Measurements from ENCODE around the gene PDE7B.

Gene PDE7B

DNA sequence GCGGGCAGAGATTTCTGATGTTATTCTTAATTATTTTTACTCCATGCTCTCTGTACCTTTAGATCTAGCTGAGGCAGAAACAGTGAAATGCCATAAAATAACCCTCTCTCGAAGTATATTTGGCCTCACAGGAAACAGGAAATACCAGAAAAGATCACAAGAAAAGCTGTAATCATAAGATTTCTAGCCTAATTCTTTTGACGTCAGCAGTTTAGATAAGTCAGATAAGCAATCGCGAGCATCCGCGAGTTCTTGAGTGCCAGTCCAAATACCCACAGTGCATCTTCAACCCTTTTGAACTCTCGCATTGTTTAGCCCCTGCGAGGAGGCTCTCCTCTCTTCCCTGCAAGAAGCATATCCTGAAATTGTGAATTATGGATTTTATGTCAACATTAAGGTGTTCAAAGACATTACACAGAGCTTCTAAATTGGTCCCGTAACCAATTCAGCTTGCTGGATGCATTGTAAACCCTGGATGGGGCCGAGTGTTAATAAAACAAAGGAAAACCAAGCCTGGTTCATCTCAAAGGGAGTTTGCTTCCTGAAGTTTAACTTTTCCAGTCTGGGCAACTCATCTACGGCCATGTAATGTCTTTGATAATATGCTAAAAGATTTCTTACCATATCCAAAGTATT, 199.8 kb downstream of the PDE7B start:
- H3K27ac ChIP-seq: no peak overlapping the region
- TF ChIP-seq, protein P1, sequence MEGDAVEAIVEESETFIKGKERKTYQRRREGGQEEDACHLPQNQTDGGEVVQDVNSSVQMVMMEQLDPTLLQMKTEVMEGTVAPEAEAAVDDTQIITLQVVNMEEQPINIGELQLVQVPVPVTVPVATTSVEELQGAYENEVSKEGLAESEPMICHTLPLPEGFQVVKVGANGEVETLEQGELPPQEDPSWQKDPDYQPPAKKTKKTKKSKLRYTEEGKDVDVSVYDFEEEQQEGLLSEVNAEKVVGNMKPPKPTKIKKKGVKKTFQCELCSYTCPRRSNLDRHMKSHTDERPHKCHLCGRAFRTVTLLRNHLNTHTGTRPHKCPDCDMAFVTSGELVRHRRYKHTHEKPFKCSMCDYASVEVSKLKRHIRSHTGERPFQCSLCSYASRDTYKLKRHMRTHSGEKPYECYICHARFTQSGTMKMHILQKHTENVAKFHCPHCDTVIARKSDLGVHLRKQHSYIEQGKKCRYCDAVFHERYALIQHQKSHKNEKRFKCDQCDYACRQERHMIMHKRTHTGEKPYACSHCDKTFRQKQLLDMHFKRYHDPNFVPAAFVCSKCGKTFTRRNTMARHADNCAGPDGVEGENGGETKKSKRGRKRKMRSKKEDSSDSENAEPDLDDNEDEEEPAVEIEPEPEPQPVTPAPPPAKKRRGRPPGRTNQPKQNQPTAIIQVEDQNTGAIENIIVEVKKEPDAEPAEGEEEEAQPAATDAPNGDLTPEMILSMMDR (conservative IDR thresholded peaks at IDR 0.05): no peak

DNA sequence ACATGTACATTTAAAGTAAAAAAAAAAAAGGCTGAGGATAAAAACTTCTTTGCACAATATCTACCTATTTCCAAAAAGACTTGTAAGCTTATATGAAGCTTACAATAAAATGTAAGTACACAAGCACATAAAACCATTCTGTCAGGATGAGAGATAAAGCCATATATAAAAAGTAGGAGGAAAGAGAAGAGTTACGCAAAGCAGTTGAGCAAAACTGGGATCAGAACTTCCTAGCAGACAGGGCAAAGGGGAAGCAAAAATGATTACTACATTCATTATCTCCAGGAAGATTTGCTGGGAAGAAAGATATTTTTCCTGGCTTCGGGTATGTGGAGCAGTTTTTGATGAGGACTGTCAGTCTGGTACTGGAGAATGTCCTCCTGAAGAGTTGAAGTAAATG, 200.5 kb downstream of the PDE7B start:
- TF ChIP-seq, protein P1 (conservative IDR thresholded peaks at IDR 0.05): no peak
- H3K27ac ChIP-seq: no peak overlapping the region

DNA sequence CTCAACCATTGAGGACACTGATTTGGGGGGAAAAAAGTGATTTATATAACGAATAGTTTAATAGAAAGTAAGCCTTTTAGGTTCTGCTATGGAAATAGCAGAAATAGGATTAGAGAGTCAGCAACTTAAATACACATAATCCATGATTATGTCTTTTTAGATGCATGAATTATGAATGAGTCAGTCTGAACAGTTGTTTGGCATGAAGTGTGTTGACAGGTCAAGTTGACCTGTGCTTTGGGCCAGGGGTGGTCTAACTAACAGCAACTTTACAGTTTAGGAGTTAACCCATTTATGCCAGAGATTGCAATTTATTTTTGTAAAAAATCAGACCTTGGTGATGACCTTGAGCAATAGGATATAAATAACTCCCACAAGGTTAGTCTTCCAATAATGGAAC, 207.4 kb downstream of the PDE7B start:
- H3K27ac ChIP-seq: no peak overlapping the region
- TF ChIP-seq, protein P1 (conservative IDR thresholded peaks at IDR 0.05): no peak

GRCh38 chr6:136059308-136059707, 207.8 kb downstream of the PDE7B start:
- H3K27ac ChIP-seq: no peak overlapping the region
- TF ChIP-seq, protein P1 (conservative IDR thresholded peaks at IDR 0.05): no peak

DNA sequence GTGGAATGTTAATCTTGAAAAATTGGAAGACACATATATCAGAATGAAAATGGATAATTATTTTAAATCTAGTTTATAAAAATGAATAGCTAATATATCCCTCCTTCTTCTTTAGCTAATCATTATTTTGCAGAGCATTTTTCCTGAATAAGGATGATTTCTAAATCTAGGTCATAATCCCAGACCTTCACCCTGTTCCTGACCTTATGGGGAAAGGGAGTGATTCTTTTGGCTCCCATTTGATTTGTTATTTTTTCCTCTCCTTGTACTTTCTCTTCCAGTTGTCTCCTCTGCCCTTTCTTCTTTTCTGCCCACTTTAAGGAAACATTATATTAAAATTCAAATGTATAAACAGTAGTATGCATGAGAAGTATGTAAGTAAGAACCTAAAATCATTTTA, 208.6 kb downstream of the PDE7B start:
- TF ChIP-seq, protein P1 (conservative IDR thresholded peaks at IDR 0.05): no peak
- H3K27ac ChIP-seq: no peak overlapping the region

DNA sequence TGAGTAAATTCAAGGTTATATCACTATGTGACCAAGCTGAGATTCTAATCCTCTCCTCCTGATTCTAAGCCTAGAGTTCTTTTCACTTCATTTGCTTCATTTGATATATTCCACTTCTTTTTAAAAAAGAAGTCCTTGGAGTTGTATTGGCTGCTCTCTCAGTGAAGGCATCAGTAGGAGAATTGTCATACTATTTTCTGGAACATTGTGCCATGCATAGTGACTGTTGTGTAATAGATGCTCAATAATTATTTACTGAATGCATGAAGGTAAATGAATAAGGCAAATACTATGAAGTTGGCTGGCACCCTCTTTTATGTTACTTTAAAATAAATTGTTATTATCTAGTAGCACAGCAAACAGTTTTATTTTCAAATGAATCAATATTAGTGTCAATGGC, 209.3 kb downstream of the PDE7B start:
- no peak overlapping the region for H3K27ac ChIP-seq

DNA sequence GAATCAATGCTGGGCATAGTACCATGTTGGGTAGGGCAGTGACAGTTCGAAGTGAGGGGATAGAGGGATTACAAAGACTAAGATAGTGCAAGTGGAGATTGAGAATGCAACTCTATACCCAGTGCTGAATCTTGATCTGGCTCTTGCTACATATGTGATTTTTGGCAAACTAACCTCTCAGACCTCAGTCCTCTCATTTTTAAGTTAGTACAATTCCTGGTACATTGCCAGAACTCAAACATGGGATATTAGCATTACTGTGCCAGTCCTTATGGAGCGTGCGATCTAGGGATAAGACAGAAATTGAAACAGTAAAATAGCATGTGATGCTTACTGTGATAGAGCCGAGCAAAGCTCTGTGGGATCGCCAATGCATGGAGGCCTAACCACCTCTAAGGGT, 210.2 kb downstream of the PDE7B start:
- TF ChIP-seq, protein P1 (conservative IDR thresholded peaks at IDR 0.05): no peak

More for the DNA sequence above, 209.3 kb downstream of the PDE7B start:
- TF ChIP-seq, protein P1 (conservative IDR thresholded peaks at IDR 0.05): no peak

More for the DNA sequence above, 210.2 kb downstream of the PDE7B start:
- no peak overlapping the region for H3K27ac ChIP-seq
